GM10266 (cell line): ENCODE data around the gene DHRS1.
A peak's percentile ranks its signal among the peaks of the same experiment; 100 is the strongest.

Experiments used
- DNase-seq: peaks from one replicate; pipeline ENCODE4 v3.0.0; 2012; ENCODE audit errors: extremely low spot score
- TF ChIP-seq, protein P1 (sequence below): IDR thresholded peaks from 2 replicates; pipeline ENCODE4 v1.5.1; 2012; ENCODE audit warnings: mild to moderate bottlenecking, low read depth; ENCODE audit not compliant: control insufficient read depth, insufficient read depth; ENCODE audit errors: missing control alignments

DHRS1 gene

GRCh38 chr14:24311837-24312615, 12.4 kb upstream of the DHRS1 start:
- TF ChIP-seq, protein P1, sequence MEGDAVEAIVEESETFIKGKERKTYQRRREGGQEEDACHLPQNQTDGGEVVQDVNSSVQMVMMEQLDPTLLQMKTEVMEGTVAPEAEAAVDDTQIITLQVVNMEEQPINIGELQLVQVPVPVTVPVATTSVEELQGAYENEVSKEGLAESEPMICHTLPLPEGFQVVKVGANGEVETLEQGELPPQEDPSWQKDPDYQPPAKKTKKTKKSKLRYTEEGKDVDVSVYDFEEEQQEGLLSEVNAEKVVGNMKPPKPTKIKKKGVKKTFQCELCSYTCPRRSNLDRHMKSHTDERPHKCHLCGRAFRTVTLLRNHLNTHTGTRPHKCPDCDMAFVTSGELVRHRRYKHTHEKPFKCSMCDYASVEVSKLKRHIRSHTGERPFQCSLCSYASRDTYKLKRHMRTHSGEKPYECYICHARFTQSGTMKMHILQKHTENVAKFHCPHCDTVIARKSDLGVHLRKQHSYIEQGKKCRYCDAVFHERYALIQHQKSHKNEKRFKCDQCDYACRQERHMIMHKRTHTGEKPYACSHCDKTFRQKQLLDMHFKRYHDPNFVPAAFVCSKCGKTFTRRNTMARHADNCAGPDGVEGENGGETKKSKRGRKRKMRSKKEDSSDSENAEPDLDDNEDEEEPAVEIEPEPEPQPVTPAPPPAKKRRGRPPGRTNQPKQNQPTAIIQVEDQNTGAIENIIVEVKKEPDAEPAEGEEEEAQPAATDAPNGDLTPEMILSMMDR: no peak

DNA sequence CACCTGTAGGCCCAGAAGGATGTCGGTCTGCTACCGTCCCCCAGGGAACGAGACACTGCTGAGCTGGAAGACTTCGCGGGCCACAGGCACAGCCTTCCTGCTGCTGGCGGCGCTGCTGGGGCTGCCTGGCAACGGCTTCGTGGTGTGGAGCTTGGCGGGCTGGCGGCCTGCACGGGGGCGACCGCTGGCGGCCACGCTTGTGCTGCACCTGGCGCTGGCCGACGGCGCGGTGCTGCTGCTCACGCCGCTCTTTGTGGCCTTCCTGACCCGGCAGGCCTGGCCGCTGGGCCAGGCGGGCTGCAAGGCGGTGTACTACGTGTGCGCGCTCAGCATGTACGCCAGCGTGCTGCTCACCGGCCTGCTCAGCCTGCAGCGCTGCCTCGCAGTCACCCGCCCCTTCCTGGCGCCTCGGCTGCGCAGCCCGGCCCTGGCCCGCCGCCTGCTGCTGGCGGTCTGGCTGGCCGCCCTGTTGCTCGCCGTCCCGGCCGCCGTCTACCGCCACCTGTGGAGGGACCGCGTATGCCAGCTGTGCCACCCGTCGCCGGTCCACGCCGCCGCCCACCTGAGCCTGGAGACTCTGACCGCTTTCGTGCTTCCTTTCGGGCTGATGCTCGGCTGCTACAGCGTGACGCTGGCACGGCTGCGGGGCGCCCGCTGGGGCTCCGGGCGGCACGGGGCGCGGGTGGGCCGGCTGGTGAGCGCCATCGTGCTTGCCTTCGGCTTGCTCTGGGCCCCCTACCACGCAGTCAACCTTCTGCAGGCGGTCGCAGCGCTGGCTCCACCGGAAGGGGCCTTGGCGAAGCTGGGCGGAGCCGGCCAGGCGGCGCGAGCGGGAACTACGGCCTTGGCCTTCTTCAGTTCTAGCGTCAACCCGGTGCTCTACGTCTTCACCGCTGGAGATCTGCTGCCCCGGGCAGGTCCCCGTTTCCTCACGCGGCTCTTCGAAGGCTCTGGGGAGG, 11.3 kb upstream of the DHRS1 start, which contains the start of gene LTB4R:
LTB4R (plus strand) TSS at position 857 of the 959 bp plus-strand sequence. CDS start 4,150 bp downstream, outside the sequence.
- TF ChIP-seq, protein P1: peak; percentile 67

More at GRCh38 chr14:24311837-24312615, 12.4 kb upstream of the DHRS1 start:
- no peak for DNase-seq

GRCh38 chr14:24310265-24310645, 10.7 kb upstream of the DHRS1 start:
- DNase-seq: no peak
- TF ChIP-seq, protein P1: no peak

More for the DNA sequence above, 11.3 kb upstream of the DHRS1 start, which contains the start of gene LTB4R:
- DNase-seq: peak; percentile 81

- TF ChIP-seq, protein P1: no peak
- no peak for DNase-seq
These were observed 10.1 kb upstream of the DHRS1 start, which contains the start of gene LTB4R2 for GRCh38 chr14:24309538-24310264. LTB4R2 (plus strand) TSS chr14:24310140; CDS start chr14:24310665, 525 bp downstream.

GRCh38 chr14:24308342-24309124, 9.0 kb upstream of the DHRS1 start:
- TF ChIP-seq, protein P1: no peak
- DNase-seq: no peak

DNA sequence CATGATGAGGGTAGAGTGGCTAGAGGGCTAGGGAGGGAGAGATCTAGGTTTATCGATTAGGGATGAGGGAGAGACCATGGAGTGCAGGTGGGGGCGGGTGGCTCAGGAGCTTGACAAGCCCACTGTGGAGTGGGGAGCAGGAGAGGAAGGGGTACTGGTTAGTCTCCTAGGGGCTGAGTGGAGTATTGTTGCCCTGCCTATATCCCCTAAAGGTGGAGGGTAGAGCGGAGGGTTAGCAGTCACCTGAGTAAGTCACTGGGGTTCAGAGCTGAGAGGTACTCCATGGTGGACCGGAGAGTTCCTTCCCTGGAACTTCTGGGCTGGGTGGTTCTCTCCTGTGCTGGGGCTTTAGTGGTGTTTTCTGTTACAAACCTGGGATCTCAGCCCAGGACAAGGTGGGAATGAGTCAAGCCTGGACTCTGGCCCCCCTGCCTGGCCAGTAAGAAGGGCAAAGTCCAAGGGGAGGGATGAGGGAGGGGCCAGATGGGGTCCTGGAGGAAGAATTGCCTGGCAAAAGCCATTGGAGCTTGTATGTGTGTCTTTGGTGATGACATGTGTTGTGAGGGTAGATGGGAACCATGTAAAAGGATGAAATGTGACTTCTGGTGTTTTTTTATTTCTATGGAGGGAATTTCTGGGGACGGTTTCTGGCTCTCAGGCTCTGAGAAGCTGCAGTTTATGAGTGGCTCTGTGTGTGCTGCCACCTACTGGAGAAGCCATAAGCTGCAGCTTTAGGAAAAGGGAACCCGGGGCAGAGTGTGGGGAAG, 8.2 kb upstream of the DHRS1 start, which contains the start of gene CIDEB:
CIDEB (minus strand) TSS at position 403 of the 767 bp plus-strand sequence; CDS start at position 284, 119 bp downstream.
- peak; percentile 82 for DNase-seq
- TF ChIP-seq, protein P1: peak; percentile 91
